GM18517 (cell line): ENCODE measurements around the gene FOXD2.

Experiments
- ATAC-seq: cut with Tn5 transposase; IDR thresholded peaks from one replicate; pipeline ENCODE4 v1.9.1; 2021; ENCODE audit warnings: mild to moderate bottlenecking, moderate library complexity; ENCODE audit not compliant: unreplicated experiment

The FOXD2 gene

GRCh38 chr1:47459253-47459788 lies 21.5 kb downstream of the FOXD2 start:
- ATAC-seq: no peak

DNA sequence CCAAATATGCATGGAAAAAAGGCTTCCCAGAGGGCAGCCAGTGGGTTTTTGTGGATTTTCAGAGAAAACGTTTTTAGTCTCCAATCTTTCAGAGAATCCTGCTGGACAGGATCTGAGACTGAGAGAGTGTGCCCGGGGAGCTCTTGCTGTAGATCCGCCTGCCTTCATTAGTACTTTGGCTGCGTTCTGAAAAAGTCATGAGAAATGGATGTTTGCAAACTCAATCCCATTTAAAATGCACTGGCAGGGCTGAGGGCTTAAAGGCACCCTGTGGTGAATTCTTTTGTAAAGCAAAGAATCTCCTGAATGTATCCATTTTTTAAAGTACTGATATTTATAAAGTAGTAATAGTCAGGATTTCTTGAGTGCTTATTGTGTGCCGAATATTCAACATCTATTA lies 22.2 kb downstream of the FOXD2 start:
- ATAC-seq: no peak

- ATAC-seq: no peak
Observed at GRCh38 chr1:47460456-47460855, 22.6 kb downstream of the FOXD2 start.

DNA sequence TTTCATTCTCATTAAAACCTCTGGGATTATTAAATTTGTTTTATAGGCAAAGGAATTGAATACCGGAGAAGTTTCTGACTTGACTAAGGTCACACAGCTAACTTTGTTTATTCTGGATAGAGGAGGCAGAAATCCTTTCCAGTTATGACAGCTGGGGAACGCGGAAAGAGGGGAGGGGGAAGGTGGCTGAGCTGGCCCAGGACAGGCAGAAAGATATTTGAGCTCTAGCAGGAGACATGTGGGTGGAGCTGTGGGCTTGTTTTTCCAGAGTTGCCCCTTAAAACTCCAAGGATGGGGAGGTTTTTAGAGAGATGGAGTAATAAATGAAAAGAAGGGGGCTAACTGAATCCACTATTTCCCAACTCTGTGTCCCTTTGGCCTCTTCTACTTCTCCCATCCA lies 27.8 kb downstream of the FOXD2 start:
- ATAC-seq: no peak

DNA sequence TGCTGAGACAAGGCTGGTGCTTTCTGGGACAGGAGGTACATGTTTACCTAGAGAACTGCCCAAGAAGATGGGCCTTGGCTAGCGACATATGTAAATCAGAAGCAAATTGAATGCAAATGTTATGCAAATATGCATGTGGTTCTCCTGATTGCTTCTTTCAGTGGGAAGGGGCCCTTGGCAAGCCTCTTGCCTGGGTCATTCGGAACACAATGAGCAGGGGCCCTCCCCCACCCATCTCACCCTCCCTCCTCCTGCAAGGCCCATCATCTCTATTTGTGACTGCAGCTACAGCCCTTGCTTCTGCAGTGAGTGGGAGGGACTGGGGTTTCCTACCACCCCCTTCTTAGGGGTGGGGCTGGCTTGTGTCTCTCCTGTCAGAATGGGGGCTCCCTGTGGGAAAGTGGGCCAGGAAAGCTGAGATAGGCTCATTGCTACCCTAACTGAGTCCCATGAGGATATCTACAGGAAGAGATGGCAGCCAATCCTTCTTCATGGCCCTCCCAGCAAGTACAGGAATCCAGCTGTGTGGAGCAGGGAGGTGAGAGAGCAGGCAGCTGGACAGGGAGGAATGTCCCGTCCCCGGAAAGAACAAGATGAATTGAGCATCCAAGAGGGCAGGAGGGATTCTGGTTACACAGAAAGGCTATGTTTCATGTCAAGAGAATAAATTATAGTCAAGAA lies 31.0 kb downstream of the FOXD2 start:
- no peak for ATAC-seq

- ATAC-seq: no peak
Observed at GRCh38 chr1:47469390-47469759, 31.5 kb downstream of the FOXD2 start.

DNA sequence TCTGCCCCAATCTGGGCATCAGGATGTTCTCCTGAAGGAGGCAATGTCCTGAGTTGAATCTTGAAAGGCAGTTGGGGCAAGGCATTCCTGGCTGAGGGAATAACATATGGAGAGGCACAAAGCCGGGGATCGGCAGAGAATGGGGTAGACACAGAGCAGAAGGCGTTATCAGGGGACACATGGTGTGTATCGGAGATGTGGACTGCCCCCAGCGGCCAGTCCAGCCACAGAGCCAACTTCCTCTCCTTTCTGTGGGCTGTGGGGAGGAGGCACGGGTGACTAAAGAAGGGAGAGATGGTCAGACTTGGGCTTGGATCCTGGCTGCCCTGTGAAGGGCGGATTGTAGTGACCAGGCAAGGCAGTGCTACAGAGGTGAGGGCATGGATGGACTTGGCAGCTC lies 32.1 kb downstream of the FOXD2 start:
- no peak for ATAC-seq

GRCh38 chr1:47471163-47471562 lies 33.3 kb downstream of the FOXD2 start:
- ATAC-seq: no peak

GRCh38 chr1:47474278-47475193 lies 36.7 kb downstream of the FOXD2 start:
- ATAC-seq: no peak

- ATAC-seq: no peak
Observed at GRCh38 chr1:47477595-47478080, 39.8 kb downstream of the FOXD2 start.

DNA sequence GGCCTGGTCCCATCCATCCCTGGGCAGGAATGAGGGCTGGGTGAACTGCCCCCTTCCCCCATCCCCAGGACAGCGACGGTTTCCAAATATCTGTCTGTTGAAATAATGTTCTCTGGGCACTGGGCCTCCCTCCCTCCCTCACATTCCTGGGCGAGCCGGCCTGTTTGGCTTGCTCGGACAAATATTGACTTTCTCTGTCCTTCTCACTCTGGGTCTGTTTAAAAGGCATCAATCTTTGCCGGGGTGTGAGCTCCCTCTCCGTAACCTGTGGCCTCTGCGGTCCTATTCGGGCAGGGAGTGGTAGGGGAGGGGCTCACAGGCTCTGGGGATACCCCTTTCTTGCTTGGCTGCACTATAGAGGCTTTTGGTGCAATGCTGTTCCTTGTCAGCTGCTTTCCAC lies 40.2 kb downstream of the FOXD2 start:
- ATAC-seq: no peak

DNA sequence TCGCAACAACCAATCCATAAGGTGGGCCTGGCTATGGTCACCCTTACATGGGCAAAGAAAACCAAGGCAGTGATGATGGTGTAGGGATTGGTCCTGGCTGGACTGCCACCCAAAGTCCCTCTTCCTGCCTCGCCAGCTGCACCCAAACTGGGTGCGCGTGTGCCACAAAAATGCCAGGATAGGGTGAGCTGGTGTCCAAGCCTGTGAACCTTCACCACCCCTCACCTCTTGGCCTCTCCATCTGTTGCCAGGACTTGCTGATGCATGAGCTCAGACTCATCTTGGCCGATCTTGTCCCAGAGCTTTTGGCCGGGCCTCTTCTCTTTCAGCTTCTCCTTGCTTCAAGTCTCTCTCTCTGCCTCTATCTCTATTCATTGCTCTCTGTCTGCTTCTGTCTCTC lies 41.8 kb downstream of the FOXD2 start:
- no peak for ATAC-seq

DNA sequence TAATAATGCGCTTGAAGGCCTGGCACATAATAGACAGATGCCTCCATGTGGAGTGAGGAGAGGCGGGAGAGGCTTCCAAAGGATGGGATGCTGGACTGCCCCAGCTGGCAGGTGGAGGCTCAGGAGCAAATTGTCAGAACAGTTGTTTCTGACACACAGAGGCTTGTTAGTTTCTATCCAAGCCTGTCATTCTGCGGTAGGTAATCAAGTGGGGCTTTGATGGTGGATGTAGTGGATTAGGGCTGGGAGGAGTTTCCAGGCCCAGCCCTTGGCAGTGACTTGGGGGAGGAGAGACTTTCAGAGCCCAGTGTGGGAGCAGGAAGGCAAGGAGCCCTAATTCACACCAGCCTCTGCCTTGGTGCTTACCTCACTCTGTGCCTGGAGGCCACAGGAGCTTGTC lies 44.1 kb downstream of the FOXD2 start:
- ATAC-seq: no peak

GRCh38 chr1:47482786-47483185 lies 44.9 kb downstream of the FOXD2 start:
- ATAC-seq: no peak

DNA sequence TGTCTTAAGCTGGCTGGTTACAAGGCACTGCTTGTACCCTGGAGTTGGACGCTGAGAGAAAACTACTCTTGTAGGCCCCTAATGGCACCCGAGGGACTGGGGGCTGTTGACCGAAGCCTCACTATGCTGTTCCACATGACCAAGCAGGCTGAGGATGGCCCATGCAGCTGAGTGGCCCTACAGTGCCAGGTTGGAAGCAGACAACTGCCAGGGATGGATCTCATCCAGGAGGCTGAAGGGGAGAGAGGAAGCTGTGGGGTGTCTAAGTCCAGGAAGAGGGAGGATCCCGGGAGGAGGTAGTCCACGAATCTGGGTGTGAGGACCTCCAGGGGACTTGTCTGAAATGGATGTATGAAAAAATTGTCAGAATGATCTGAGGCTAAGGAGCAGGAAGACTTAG lies 45.8 kb downstream of the FOXD2 start:
- no peak for ATAC-seq

GRCh38 chr1:47485817-47486216 lies 48.0 kb downstream of the FOXD2 start:
- ATAC-seq: no peak

GRCh38 chr1:47487332-47487731 lies 49.5 kb downstream of the FOXD2 start:
- ATAC-seq: no peak

GRCh38 chr1:47487850-47488450 lies 50.1 kb downstream of the FOXD2 start:
- no peak for ATAC-seq
